Right lobe of liver (tissue), 6 donors: Measurements from ENCODE around the gene BCAP31. TPM values are rescaled to one million over a fixed set of nuclear protein-coding genes. Genes with fewer than 3 reads are reported as not detected.

Experiments
- ATAC-seq, 4 donors: fragments of 200-7000 bp; cut with Tn5 transposase; one replicate each; pipeline ENCODE4 v1.9.1; 2020; ENCODE audit warnings: mild to moderate bottlenecking in 4 of 4, moderate library complexity in 4 of 4
- DNase-seq, 3 donors: peaks; one replicate each; pipeline ENCODE4 v3.0.0-alpha.2; 2020
- H3K27ac ChIP-seq, 3 donors: fragments of 200-600 bp; one replicate each; pipeline ENCODE4 v1.8.0; 2022
- H3K27me3 ChIP-seq, 2 donors: fragments of 200-600 bp; one replicate each; pipeline ENCODE4 v1.8.0; 2022
- H3K36me3 ChIP-seq, 4 donors: fragments of 200-600 bp; sonication (generic) in 1 of 4; one replicate each; pipeline versions ENCODE4 v1.5.1 to v1.8.0; 2017 to 2022; ENCODE audit warnings: control low read depth in 1 of 4
- H3K4me1 ChIP-seq, 4 donors: fragments of 200-600 bp; sonication (generic) in 1 of 4; one replicate each; pipeline versions ENCODE4 v1.5.1 to v1.8.0; 2017 to 2022; ENCODE audit warnings: control low read depth in 1 of 4
- H3K4me3 ChIP-seq, 3 donors: fragments of 200-600 bp; one replicate each; pipeline ENCODE4 v1.8.0; 2022
- H3K9me3 ChIP-seq, 4 donors: fragments of 200-600 bp; sonication (generic) in 1 of 4; one replicate each; pipeline versions ENCODE4 v1.5.1 to v1.8.0; 2017 to 2022; ENCODE audit warnings: control low read depth in 1 of 4
- POLR2A ChIP-seq: fragments of 450-650 bp; IDR thresholded peaks from one replicate; pipeline ENCODE4 v1.6.1; 2017; ENCODE audit warnings: antibody characterized with exemption, mild to moderate bottlenecking
- WGBS: methylation state at CpG from one replicate; pipeline ENCODE4 v1.1.6; 2018; ENCODE audit warnings: low coverage, low lambda C conversion rate; ENCODE audit not compliant: insufficient coverage; ENCODE audit errors: missing lambda C conversion rate; 5-methylcytosine and 5-hydroxymethylcytosine counted together
- intact Hi-C, 2 donors: fragments of 100-400 bp; cut with DNase I; formaldehyde crosslinking; loops; one replicate each; pipeline versions ENCODE4 v1.11.2 to v1.14.1; 2022
- total RNA-seq, 6 experiments: library from RNA; depleted of rRNA in 2 of 6; stranded (reverse); fragments of >200 nt in 2 of 6; fragmentation: NEBNext Ultra II Directional in 3 of 6; extraction: Animal tissue kit (Norgen Biotek cat#: 25700) in 3 of 6; gene quantifications; one replicate each; pipeline versions ENCODE4 v1.1.0 to v1.2.4, GENCODE V29; 2016 to 2023
- TF ChIP-seq, protein P1 (sequence below), 4 donors: fragments of 200-600 bp in 3 of 4; fragments of 450-650 bp in 1 of 4; IDR thresholded peaks; one replicate each; pipeline versions ENCODE4 v1.5.1 to v1.8.0; 2016 to 2022; ENCODE audit warnings: antibody characterized with exemption in 4 of 4, mild to moderate bottlenecking in 2 of 4
- donor health status: DM: no; HTN: yes; CAD: no.
- donor health status: DM: no; HTN: no; CAD: no.
- donor health status: DM: no; HTN: no; CAD: no.
- donor health status: DM: no; HTN: yes; CAD: no.
- donor health status: DM: no; HTN: yes; CAD: no.

Gene BCAP31
- total RNA-seq, 6 experiments from 2014 or later: 100 to 126 (median 107) TPM

DNA sequence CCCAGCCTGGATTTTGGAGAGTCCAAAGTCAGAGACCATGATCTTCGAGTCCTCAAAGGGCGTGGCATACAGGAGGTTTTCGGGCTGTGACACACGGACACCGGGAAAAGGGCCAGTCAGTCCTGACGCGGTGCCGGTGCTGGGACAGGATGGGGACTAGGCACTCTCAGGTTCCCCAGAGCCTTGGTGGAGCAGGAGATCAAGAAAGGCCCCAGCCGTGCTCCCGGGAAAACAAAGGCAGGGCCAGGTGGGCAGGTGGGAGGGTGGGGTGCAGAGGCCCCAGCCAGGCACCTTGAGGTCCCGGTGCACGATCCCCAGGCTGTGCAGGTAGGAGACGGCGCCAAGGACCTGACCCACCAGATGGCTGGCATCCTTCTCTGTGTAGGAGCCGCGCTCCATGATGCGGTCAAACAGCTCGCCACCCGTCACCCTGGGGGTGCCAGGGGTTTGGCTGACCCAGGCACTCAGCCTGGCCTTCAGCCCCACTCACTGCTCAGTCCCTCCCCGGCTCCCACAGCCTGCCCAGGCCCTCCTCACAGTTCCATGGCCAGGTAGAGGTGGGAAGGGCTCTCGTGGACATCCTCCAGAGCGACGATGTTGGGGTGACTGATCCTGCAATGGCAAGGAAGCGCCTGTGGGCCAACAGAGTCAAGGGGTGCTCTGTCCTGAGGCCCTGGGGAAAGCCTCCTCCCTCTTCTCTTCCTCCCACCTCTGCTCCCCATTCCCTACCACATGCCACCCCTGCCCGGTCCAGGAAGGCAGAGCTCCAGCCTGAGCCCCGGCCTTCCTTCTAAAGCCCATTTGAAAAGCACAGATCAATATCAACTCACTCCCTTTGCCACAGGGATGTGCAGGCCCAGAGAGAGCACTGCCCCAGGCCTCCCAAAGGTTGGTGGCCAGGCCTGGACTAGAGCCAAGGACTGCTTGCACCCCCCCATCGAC is 52.3 kb downstream of the BCAP31 start:
- Histone ChIP-seq H3K36me3 (no peaks in the 10 kb centered on the region), H3K4me1 (no peaks in the 10 kb centered on the region), H3K4me3 (no peak overlapping the region), H3K27me3 (no peaks in the 10 kb centered on the region), H3K9me3 (no peaks in the 10 kb centered on the region), H3K27ac (no peak overlapping the region)
- no peak for ATAC-seq
- DNase-seq: peak in 1 of 3 donors; percentile 40
- 87% methylated on average over 12 of the region's 27 CpGs for WGBS
- intact Hi-C loops: loop anchor here in 1 of 2 donors (10.0 kb wide), 1 partner anchor 117 kb away; no protein-coding TSS in a partner anchor
- no peak for TF ChIP-seq POLR2A
- TF ChIP-seq, protein P1, sequence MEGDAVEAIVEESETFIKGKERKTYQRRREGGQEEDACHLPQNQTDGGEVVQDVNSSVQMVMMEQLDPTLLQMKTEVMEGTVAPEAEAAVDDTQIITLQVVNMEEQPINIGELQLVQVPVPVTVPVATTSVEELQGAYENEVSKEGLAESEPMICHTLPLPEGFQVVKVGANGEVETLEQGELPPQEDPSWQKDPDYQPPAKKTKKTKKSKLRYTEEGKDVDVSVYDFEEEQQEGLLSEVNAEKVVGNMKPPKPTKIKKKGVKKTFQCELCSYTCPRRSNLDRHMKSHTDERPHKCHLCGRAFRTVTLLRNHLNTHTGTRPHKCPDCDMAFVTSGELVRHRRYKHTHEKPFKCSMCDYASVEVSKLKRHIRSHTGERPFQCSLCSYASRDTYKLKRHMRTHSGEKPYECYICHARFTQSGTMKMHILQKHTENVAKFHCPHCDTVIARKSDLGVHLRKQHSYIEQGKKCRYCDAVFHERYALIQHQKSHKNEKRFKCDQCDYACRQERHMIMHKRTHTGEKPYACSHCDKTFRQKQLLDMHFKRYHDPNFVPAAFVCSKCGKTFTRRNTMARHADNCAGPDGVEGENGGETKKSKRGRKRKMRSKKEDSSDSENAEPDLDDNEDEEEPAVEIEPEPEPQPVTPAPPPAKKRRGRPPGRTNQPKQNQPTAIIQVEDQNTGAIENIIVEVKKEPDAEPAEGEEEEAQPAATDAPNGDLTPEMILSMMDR (IDR thresholded peaks at IDR 0.05): no peak

DNA sequence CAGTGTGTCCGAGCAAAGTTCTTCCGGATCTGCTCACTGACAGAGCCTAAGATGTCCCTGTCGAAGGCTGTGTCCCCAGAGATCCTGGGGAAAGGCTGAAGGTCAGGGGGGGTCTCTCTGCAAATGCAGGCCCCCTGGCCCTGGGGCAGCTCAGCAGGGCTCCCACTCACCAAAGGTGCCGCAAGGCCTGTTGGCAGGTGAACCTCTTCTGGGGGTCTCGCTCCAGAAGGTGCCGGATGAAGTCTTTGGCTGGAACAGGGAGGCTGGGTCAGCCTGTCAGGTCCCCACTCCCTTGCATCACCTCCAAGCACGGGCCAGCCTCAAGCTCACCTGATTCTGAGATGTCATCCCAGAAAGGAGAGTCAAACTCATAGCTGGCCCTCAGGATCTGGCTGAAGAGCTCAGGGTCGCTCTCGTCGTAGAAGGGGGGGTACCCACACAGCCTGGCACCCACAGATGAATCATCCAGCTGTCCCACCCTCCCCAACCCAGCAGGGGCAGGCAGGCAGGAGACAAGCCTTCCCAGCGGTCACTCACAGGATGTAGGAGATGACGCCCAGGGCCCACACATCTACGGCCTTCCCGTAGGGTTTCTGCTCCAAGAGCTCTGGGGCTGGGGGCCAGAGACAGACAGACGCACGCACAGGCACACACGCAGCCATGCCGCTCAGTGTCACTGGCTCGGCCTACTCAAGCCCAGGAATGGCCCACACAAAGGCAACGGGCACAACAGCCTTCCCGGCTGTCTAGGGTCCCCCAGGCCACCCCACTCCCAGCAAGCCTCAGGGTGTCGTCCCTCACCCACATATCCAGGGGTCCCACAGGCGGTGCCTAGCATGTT is 53.2 kb downstream of the BCAP31 start:
- Histone ChIP-seq H3K27ac (no peak overlapping the region), H3K4me1 (no peaks in the 10 kb centered on the region), H3K4me3 (no peak overlapping the region), H3K27me3 (no peaks in the 10 kb centered on the region), H3K36me3 (no peaks in the 10 kb centered on the region), H3K9me3 (no peaks in the 10 kb centered on the region)
- 91% methylated on average over 4 of the region's 23 CpGs for WGBS
- ATAC-seq (no peak), DNase-seq (peak in 1 of 3 donors; percentile 50)
- intact Hi-C loops: loop anchor here in 1 of 2 donors (10.0 kb wide), 1 partner anchor 116 kb away; no protein-coding TSS in a partner anchor
- TF ChIP-seq, protein P1 (IDR thresholded peaks at IDR 0.05): no peak
- no peak for TF ChIP-seq POLR2A

DNA sequence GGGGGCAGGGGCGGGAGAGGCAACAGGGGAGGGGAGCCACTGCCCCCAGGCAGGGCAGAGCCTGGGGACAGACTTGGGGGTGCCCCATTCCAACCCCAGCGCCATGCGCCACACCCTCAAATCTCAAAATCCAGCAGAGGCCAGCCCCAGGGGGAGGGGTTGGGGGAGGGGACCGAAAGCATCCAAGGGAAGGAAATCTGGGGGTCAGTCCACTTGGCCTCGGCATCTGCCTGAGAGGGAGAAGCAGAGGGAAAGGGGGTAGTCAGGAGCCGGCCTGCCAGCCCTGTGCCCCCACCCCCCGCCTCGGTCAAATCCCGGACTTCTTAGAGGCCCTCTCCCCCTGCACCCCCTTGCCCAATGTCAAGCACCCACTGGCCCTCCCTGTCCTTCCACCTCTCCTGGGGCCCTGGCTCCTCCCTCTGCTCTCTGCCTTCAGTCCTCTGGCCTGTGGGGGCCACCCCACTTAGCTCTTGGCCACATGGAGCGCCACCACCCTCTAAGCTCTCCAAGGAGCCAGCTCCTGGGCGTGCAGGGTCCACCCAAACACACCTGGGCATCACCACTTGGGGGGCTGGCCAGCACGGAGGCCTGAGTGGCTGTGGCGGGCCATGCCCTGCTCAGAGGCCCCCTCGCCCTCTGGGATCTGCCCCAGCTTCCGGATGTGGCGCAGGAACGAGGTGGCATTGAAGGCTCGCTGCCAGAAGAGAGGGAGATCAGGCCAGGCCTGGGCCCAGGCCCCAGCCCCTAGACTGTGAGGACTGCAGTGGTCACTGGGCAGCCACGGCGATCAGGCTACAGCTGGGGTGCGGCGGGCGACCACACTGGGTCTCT is 54.1 kb downstream of the BCAP31 start:
- H3K4me1 ChIP-seq: no peaks in the 10 kb centered on the region
- intact Hi-C loops: loop anchor here (5.0 to 10.0 kb wide), 2 partner anchors 113 to 115 kb away; no protein-coding TSS in a partner anchor
- H3K27ac ChIP-seq: no peak overlapping the region
- no peaks in the 10 kb centered on the region for H3K36me3 ChIP-seq
- no peak overlapping the region for H3K4me3 ChIP-seq
- no peaks in the 10 kb centered on the region for H3K9me3 ChIP-seq
- ATAC-seq (no peak), DNase-seq (peak in 1 of 3 donors; percentile 49)
- H3K27me3 ChIP-seq: no peaks in the 10 kb centered on the region
- TF ChIP-seq, protein P1 (IDR thresholded peaks at IDR 0.05): no peak
- TF ChIP-seq POLR2A: no peak
- WGBS: 100% methylated on average over 1 of the region's 23 CpGs
